GM23338 (cell line): ENCODE results near the gene SOWAHC. TPM values are rescaled to one million over a fixed set of nuclear protein-coding genes. Genes with fewer than 3 reads are reported as not detected.

Source experiments
- ATAC-seq: fragments of 200-7000 bp; cut with Tn5 transposase; 3 replicates; pipeline ENCODE4 v1.9.1; 2020
- DNase-seq: peaks from one replicate; pipeline ENCODE4 v3.0.0-alpha.2; 2015; ENCODE audit warnings: low spot score
- H2AFZ ChIP-seq: fragments of 200-600 bp; sonication (generic); 2 replicates; pipeline ENCODE4 v1.8.0; 2016; ENCODE audit warnings: antibody characterized with exemption, mild to moderate bottlenecking, moderate library complexity
- H3F3A ChIP-seq: fragments of 200-600 bp; sonication (generic); replicated peaks from 2 replicates; pipeline ENCODE4 v1.8.0; 2017; ENCODE audit warnings: antibody characterized with exemption, mixed run types, low read depth
- H3K27ac ChIP-seq: fragments of 200-600 bp; sonication (generic); 2 replicates; pipeline ENCODE4 v1.6.1; 2016; ENCODE audit warnings: low read depth
- H3K27me3 ChIP-seq: fragments of 200-600 bp; sonication (generic); 2 replicates; pipeline ENCODE4 v1.8.0; 2016; ENCODE audit warnings: mild to moderate bottlenecking, mixed run types, moderate library complexity; ENCODE audit not compliant: insufficient read depth
- H3K36me3 ChIP-seq: fragments of 200-600 bp; sonication (generic); 2 replicates; pipeline ENCODE4 v1.8.0; 2016; ENCODE audit warnings: mild to moderate bottlenecking; ENCODE audit not compliant: insufficient read depth
- H3K4me1 ChIP-seq: fragments of 200-600 bp; sonication (generic); 2 replicates; pipeline ENCODE4 v1.8.0; 2016; ENCODE audit warnings: mild to moderate bottlenecking, moderate library complexity; ENCODE audit not compliant: insufficient read depth
- H3K4me2 ChIP-seq: fragments of 200-600 bp; sonication (generic); 2 replicates; pipeline ENCODE4 v1.7.1; 2017; ENCODE audit warnings: mixed run types
- H3K4me3 ChIP-seq: fragments of 200-600 bp; sonication (generic); 2 replicates; pipeline ENCODE4 v1.6.1; 2016; ENCODE audit warnings: mixed run types
- H3K79me2 ChIP-seq: fragments of 200-600 bp; sonication (generic); replicated peaks from 2 replicates; pipeline ENCODE4 v1.8.0; 2017; ENCODE audit warnings: mild to moderate bottlenecking; ENCODE audit not compliant: insufficient read depth
- H3K9me2 ChIP-seq: fragments of 200-600 bp; sonication (generic); 2 replicates; pipeline ENCODE4 v1.8.0; 2017; ENCODE audit not compliant: insufficient read depth
- H4K20me1 ChIP-seq: fragments of 200-600 bp; sonication (generic); replicated peaks from 2 replicates; pipeline ENCODE4 v1.8.0; 2017; ENCODE audit warnings: mild to moderate bottlenecking; ENCODE audit not compliant: insufficient read depth
- H3K27ac Mint-ChIP-seq: 2 replicates; pipeline ENCODE4 v1.8.0; 2020; ENCODE audit warnings: inconsistent platforms, mild to moderate bottlenecking, moderate library complexity, mixed read lengths
- H3K27me3 Mint-ChIP-seq: 3 replicates; pipeline ENCODE4 v1.8.0; 2022; ENCODE audit warnings: low read depth, mild to moderate bottlenecking, moderate library complexity, mixed read lengths, inconsistent platforms; ENCODE audit not compliant: insufficient read depth, poor library complexity
- H3K36me3 Mint-ChIP-seq: 3 replicates; pipeline ENCODE4 v1.8.0; 2021; ENCODE audit warnings: low read depth, mild to moderate bottlenecking, inconsistent platforms, moderate library complexity, mixed read lengths
- H3K4me1 Mint-ChIP-seq: 3 replicates; pipeline ENCODE4 v1.8.0; 2020; ENCODE audit warnings: mild to moderate bottlenecking, inconsistent platforms, mixed read lengths
- H3K4me3 Mint-ChIP-seq: 3 replicates; pipeline ENCODE4 v1.8.0; 2021; ENCODE audit warnings: moderate library complexity, mild to moderate bottlenecking, inconsistent platforms, mixed read lengths
- H3K9me3 Mint-ChIP-seq: 3 replicates; pipeline ENCODE4 v1.8.0; 2020; ENCODE audit warnings: moderate library complexity, mild to moderate bottlenecking, inconsistent platforms, mixed read lengths
- CREB1 ChIP-seq: fragments of 250-450 bp; sonication (Bioruptor Pico); IDR thresholded peaks from 2 replicates; pipeline ENCODE4 v1.5.0; 2020; ENCODE audit warnings: low read depth, mild to moderate bottlenecking, moderate library complexity
- EZH2phosphoT487 ChIP-seq: fragments of 200-600 bp; sonication (generic); IDR thresholded peaks from one replicate; pipeline ENCODE4 v1.8.1; 2018; ENCODE audit warnings: antibody characterized with exemption; ENCODE audit not compliant: unreplicated experiment
- JUNB ChIP-seq: IDR thresholded peaks from one replicate; pipeline ENCODE4 v1.6.1; 2016; ENCODE audit warnings: antibody characterized with exemption; ENCODE audit not compliant: unreplicated experiment
- NANOG ChIP-seq: IDR thresholded peaks from 2 replicates; pipeline ENCODE4 v1.6.1; 2016; ENCODE audit warnings: antibody characterized with exemption, borderline replicate concordance
- POLR2AphosphoS5 ChIP-seq: IDR thresholded peaks from 2 replicates; pipeline ENCODE4 v1.6.1; 2016; ENCODE audit warnings: antibody characterized with exemption, low read depth
- STAT1 ChIP-seq: IDR thresholded peaks from one replicate; pipeline ENCODE4 v1.6.1; 2016; ENCODE audit warnings: antibody characterized with exemption; ENCODE audit not compliant: unreplicated experiment
- polyA plus RNA-seq: library from polyadenylated mRNA; unstranded; fragments of >200 nt; fragmentation: Nextera tagmentation; extraction: Ambion mirVana; gene quantifications from 2 replicates; pipeline ENCODE4 v1.2.1, GENCODE V29; 2016
- total RNA-seq: library from RNA; depleted of rRNA; stranded (reverse); fragments of >200 nt; shearing (Covaris generic); gene quantifications from 2 replicates; pipeline ENCODE4 v1.2.3, GENCODE V29; 2014
- TF ChIP-seq, protein P1 (sequence below): fragments of 250-450 bp; sonication (Bioruptor Pico); IDR thresholded peaks from 2 replicates; pipeline ENCODE4 v1.5.0; 2020; ENCODE audit warnings: mild to moderate bottlenecking, moderate library complexity
- TF ChIP-seq, protein P2 (sequence below), 2 experiments: fragments of 200-600 bp in 1 of 2; sonication (generic) in 1 of 2; conservative IDR thresholded peaks; 2 replicates each; pipeline versions ENCODE4 v1.5.1 to v1.6.1; 2016 to 2017; ENCODE audit warnings: antibody characterized with exemption in 2 of 2, low read depth in 2 of 2, mild to moderate bottlenecking in 2 of 2, moderate library complexity in 1 of 2
- TF ChIP-seq, protein P3 (sequence below): IDR thresholded peaks from one replicate; pipeline ENCODE4 v1.6.1; 2018; ENCODE audit warnings: antibody characterized with exemption; ENCODE audit not compliant: unreplicated experiment

SOWAHC gene
- total and polyA plus RNA-seq, 2 experiments from 2014 or later: 7.4 to 26.3 TPM

DNA sequence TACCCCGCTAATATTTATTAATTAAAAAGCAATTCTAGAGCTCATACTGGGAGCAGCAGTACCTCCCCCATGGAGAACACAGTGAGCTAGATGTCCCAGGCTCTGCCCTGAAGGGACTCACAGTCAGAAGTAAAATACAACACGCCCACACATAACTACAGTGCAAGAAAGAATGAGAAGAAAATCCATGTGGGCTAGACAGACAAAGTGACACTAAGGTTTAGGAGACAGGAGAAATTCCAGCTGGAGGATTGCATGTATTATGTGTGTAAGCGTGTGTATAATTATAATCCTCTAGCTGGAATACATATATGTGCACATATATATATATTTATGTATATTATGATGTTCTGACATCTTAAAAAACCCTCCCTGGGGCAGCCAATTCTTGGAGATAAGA, 15.7 kb downstream of the SOWAHC start:
- H4K20me1 ChIP-seq: no peaks in the 10 kb centered on the region
- H3K27ac ChIP-seq: no peak overlapping the region
- H3K27me3 ChIP-seq: no peaks in the 10 kb centered on the region
- no peaks in the 10 kb centered on the region for H3K79me2 ChIP-seq
- no peaks in the 10 kb centered on the region for H3K4me1 ChIP-seq
- no peak overlapping the region for H3K4me3 Mint-ChIP-seq
- no peaks in the 10 kb centered on the region for H3K36me3 Mint-ChIP-seq
- H3K4me3 ChIP-seq: no peak overlapping the region
- H3K4me2 ChIP-seq: no peak overlapping the region
- DNase-seq (no peak), ATAC-seq (no peak)
- TF ChIP-seq EZH2phosphoT487 (no peak), JUNB (no peak), STAT1 (no peak), NANOG (no peak), POLR2AphosphoS5 (no peak), CREB1 (no peak)
- TF ChIP-seq, protein P1, sequence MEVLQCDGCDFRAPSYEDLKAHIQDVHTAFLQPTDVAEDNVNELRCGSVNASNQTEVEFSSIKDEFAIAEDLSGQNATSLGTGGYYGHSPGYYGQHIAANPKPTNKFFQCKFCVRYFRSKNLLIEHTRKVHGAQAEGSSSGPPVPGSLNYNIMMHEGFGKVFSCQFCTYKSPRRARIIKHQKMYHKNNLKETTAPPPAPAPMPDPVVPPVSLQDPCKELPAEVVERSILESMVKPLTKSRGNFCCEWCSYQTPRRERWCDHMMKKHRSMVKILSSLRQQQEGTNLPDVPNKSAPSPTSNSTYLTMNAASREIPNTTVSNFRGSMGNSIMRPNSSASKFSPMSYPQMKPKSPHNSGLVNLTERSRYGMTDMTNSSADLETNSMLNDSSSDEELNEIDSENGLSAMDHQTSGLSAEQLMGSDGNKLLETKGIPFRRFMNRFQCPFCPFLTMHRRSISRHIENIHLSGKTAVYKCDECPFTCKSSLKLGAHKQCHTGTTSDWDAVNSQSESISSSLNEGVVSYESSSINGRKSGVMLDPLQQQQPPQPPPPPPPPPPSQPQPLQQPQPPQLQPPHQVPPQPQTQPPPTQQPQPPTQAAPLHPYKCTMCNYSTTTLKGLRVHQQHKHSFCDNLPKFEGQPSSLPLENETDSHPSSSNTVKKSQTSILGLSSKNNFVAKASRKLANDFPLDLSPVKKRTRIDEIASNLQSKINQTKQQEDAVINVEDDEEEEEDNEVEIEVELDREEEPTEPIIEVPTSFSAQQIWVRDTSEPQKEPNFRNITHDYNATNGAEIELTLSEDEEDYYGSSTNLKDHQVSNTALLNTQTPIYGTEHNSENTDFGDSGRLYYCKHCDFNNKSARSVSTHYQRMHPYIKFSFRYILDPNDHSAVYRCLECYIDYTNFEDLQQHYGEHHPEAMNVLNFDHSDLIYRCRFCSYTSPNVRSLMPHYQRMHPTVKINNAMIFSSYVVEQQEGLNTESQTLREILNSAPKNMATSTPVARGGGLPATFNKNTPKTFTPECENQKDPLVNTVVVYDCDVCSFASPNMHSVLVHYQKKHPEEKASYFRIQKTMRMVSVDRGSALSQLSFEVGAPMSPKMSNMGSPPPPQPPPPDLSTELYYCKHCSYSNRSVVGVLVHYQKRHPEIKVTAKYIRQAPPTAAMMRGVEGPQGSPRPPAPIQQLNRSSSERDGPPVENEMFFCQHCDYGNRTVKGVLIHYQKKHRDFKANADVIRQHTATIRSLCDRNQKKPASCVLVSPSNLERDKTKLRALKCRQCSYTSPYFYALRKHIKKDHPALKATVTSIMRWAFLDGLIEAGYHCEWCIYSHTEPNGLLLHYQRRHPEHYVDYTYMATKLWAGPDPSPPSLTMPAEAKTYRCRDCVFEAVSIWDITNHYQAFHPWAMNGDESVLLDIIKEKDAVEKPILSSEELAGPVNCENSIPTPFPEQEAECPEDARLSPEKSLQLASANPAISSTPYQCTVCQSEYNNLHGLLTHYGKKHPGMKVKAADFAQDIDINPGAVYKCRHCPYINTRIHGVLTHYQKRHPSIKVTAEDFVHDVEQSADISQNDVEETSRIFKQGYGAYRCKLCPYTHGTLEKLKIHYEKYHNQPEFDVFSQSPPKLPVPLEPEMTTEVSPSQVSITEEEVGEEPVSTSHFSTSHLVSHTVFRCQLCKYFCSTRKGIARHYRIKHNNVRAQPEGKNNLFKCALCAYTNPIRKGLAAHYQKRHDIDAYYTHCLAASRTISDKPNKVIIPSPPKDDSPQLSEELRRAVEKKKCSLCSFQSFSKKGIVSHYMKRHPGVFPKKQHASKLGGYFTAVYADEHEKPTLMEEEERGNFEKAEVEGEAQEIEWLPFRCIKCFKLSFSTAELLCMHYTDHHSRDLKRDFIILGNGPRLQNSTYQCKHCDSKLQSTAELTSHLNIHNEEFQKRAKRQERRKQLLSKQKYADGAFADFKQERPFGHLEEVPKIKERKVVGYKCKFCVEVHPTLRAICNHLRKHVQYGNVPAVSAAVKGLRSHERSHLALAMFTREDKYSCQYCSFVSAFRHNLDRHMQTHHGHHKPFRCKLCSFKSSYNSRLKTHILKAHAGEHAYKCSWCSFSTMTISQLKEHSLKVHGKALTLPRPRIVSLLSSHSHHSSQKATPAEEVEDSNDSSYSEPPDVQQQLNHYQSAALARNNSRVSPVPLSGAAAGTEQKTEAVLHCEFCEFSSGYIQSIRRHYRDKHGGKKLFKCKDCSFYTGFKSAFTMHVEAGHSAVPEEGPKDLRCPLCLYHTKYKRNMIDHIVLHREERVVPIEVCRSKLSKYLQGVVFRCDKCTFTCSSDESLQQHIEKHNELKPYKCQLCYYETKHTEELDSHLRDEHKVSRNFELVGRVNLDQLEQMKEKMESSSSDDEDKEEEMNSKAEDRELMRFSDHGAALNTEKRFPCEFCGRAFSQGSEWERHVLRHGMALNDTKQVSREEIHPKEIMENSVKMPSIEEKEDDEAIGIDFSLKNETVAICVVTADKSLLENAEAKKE: no peak
- TF ChIP-seq, protein P2, sequence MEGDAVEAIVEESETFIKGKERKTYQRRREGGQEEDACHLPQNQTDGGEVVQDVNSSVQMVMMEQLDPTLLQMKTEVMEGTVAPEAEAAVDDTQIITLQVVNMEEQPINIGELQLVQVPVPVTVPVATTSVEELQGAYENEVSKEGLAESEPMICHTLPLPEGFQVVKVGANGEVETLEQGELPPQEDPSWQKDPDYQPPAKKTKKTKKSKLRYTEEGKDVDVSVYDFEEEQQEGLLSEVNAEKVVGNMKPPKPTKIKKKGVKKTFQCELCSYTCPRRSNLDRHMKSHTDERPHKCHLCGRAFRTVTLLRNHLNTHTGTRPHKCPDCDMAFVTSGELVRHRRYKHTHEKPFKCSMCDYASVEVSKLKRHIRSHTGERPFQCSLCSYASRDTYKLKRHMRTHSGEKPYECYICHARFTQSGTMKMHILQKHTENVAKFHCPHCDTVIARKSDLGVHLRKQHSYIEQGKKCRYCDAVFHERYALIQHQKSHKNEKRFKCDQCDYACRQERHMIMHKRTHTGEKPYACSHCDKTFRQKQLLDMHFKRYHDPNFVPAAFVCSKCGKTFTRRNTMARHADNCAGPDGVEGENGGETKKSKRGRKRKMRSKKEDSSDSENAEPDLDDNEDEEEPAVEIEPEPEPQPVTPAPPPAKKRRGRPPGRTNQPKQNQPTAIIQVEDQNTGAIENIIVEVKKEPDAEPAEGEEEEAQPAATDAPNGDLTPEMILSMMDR (conservative IDR thresholded peaks at IDR 0.05; ENCODE audit: low read depth in 2 of 2): no peak
- TF ChIP-seq, protein P3, sequence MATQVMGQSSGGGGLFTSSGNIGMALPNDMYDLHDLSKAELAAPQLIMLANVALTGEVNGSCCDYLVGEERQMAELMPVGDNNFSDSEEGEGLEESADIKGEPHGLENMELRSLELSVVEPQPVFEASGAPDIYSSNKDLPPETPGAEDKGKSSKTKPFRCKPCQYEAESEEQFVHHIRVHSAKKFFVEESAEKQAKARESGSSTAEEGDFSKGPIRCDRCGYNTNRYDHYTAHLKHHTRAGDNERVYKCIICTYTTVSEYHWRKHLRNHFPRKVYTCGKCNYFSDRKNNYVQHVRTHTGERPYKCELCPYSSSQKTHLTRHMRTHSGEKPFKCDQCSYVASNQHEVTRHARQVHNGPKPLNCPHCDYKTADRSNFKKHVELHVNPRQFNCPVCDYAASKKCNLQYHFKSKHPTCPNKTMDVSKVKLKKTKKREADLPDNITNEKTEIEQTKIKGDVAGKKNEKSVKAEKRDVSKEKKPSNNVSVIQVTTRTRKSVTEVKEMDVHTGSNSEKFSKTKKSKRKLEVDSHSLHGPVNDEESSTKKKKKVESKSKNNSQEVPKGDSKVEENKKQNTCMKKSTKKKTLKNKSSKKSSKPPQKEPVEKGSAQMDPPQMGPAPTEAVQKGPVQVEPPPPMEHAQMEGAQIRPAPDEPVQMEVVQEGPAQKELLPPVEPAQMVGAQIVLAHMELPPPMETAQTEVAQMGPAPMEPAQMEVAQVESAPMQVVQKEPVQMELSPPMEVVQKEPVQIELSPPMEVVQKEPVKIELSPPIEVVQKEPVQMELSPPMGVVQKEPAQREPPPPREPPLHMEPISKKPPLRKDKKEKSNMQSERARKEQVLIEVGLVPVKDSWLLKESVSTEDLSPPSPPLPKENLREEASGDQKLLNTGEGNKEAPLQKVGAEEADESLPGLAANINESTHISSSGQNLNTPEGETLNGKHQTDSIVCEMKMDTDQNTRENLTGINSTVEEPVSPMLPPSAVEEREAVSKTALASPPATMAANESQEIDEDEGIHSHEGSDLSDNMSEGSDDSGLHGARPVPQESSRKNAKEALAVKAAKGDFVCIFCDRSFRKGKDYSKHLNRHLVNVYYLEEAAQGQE: no peak
- no peaks in the 10 kb centered on the region for H3K9me3 Mint-ChIP-seq
- H3K36me3 ChIP-seq: no peaks in the 10 kb centered on the region
- no peaks in the 10 kb centered on the region; the same call in 1 of the 2 replicates for H3K9me2 ChIP-seq
- H2AFZ ChIP-seq: no peak overlapping the region
- H3K27me3 Mint-ChIP-seq: peaks cover 3% of the 10 kb centered on the region
- no peaks in the 10 kb centered on the region for H3F3A ChIP-seq
- H3K27ac Mint-ChIP-seq: no peak overlapping the region
- H3K4me1 Mint-ChIP-seq: no peaks in the 10 kb centered on the region
